RCC 7860 (cell line): ENCODE data around the gene HYKK.
"Not testable (repeated sequence)": the region's sequence is repeated elsewhere in the genome, so short reads cannot be mapped to it uniquely, and the experiment has no call there.

ENCODE experiments used
- DNase-seq: peaks from one replicate; pipeline ENCODE4 v3.0.0-alpha.2; 2015; ENCODE audit warnings: low spot score
- FAIRE-seq: peaks from 2 replicates; lab custom pipeline; 2012; peaks lifted over from hg19 to GRCh38; lab: Jason Lieb, UNC

HYKK gene, protein sequence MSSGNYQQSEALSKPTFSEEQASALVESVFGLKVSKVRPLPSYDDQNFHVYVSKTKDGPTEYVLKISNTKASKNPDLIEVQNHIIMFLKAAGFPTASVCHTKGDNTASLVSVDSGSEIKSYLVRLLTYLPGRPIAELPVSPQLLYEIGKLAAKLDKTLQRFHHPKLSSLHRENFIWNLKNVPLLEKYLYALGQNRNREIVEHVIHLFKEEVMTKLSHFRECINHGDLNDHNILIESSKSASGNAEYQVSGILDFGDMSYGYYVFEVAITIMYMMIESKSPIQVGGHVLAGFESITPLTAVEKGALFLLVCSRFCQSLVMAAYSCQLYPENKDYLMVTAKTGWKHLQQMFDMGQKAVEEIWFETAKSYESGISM

DNA sequence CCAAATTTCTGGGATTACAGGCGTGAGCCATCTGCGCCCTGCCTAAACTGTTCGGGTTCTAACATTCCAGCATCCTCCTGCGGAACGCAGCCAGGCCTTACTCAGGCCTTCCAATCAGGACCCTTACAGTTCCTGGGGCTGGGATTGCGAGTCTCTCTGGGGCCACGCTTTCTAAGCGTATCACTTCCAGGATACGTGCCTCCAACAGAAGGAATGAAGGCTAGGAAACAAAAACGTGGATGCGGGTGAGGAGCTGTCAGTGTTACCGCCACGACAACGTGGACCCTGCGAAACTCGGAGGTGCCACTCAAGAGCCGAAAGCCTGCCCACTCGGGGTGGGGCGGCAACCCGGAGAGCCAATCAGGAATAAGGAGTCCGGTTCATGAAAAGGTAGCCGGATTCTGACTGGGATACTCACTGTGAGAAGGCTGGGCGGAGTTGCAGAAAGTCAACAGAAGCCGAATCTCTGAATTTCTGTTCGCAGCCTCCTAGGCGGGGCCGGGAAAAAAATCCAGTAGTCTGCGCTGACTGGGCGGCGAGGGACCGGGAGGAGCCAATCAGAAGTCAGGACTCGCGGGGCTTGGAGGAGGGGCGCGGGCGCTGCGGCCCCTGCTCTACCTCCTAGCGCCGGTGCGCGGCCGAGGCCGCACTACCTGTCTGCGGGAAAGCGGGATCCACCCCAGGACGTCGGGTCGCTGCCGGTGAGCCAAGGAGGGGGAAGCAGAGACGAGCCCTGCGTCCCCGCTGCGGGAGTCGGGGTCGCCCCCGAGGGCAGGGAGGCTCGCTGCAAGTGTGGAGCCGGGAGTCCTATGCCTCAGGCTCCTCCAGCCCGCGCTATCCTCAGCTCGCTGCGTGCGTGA is at the start of gene HYKK:
Gene HYKK (plus strand): TSS at position 607 of the 860 bp plus-strand sequence. CDS start 5,512 bp downstream, outside the sequence.
- DNase-seq: peak; percentile 94
- FAIRE-seq: peak; percentile 93

DNA sequence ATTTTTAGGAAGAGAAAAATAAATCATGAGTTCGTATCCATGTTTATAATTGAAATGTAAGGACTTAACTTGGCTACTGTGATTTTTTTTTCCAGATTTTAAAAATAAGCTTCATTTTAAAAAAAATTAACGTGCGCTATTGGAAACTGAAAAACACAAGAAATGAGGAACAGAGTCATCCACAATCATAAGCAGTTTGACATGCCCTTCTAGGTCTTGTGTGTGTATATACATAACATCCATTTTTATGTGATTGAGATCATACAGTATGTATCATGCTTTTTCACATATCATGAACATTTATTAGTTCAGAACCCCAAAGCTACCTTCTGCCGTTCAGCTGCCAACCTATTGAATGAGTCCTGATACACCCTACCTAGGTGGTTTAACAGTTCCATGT is 46.6 kb upstream of the HYKK start:
- DNase-seq (no peak), FAIRE-seq (no peak)

DNA sequence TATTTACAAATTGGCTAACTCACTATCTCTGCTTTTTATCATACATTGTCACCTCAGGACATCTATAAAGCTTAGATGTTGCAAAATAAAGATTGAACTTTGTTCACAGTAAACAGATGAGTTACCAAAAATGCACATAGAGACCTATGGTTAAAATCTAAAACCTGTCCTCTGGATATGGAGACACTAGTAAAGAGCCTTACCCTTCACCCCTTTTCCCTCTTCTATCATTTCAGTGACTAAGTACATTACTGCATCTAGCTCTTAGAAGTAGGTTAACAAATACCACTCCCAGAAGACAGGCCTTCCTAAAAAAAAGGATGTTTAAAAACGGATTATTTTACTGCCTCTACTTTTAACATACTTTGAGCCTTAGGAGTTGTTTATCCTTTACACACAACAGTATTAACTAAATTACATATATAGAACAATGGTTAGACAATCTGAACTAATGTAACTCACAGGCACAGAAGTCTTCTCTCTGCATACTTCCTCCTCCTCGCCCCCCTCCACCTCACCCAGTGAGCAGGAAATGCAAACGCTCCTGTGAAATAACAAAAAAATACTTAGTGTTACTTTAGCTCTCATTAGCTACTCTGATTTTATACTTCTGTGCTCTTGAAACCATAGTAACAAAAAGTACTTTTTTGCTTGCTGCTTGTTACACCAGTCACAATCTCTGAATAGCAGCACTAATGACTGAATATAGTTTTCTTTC is 46.0 kb upstream of the HYKK start:
- DNase-seq: no peak
- no peak for FAIRE-seq

DNA sequence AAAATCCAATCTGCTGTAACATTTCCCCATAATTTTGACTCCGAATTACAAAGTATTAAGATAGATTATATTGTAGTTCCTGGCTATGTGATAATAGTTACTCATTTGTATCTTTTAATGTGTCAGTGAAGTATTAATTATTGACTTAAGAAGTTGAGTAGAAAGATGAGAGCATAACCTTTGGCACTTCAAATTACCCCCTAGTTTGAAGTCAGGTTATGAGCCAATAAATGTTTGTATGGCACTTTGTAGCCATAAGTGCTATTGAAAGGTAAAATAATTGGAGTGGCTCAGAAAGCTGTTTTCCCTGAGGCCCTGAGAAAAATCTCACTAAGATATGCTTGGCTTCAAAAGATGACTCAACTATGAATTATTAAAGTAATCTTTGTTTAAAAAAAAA is 38.3 kb upstream of the HYKK start:
- FAIRE-seq (no peak), DNase-seq (no peak)

DNA sequence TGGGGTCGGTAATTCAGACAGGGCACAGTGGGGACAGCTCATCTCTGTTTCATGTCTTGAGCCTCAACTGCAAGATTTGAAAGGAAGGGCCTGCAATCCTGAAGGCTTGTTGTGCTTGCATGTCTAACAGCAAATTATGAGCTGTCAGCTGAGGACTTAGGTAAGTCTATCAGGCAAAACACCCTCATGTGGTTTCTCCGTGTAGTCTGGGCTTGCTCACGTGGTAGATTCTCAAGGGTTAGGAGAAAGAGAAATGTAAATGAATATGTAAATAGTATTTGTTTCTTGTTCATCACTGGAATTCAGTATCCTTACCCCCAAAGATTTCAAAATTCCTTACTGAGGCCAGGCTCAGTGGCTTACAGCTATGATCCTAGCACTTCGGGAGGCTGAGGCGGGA is 30.1 kb upstream of the HYKK start:
- FAIRE-seq (no peak), DNase-seq (no peak)

DNA sequence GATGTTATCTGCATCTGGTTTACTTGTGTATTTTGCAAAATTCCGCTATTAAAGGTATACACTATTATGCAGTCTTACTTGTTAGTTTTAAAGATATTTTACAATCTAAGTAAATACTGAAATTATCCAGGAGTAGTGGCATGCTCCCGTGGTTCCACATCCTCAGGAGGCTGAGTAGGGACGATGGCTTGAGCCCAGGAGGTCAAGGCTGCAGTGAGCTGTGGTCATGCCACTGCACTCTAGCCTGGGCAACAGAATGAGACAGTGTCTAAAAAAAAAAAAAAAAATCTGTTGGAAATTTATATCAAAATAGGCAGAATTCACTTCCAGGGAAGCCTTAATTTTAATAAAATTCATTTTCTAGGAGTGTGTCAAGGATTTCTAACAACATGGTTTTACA is 27.7 kb upstream of the HYKK start:
- DNase-seq: no peak
- no peak for FAIRE-seq

DNA sequence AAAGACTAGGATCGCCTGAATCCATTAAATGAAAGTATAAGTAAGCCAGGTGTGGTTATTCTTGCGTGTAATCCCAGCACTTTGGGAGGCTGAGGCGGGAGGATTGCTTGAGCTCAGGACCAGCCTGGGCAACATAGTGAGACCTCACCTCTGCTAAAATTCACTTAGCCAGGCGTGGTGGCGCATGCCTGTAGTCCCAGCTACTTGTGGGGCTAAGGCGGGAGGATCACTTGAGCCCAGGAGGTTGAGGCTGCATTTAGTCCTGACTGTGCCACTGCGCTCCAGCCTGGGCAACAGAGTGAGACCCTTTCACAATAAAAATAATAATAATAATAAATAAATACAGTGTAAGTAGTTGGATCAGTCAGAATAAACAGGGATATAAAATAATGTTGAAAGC is 25.5 kb upstream of the HYKK start:
- DNase-seq: no peak
- no peak for FAIRE-seq

DNA sequence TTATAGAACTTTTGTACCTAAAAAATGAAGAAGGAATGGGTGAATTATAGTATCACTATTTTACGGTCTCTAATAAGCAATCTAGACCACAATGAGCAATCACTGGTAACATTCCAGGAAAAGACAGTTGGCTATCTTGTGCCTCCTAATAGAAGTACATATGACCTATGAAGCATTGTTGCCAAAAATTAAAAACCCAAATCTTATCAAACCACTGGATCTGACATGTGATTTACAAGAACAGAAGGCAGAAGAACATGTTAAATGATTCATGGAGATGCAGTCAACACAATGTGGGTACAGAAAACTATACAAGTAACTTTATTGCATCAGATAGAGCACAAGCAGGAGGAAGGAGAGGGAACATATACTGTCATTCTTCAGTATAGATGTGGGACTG is 14.5 kb upstream of the HYKK start:
- no peak for FAIRE-seq
- DNase-seq: no peak

DNA sequence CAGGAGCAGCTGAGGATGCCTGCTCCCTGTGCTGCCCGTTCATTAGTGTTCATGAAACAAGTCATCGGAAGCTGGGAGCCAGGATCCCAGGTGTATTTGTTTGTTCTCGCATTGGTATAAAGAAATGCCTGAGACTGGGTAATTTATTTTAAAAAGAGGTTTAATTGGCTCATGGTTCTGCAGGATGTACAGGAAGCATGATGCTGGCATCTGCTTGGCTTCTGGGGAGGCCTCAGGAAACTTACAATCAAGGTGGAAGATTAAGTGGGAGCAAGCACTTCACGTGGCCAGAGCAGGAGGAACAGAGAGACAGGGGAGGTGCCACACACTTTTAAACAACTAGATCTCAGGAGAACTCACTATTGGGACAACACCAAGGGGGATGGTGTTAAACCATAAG is 5.5 kb upstream of the HYKK start:
- FAIRE-seq (no peak), DNase-seq (no peak)

DNA sequence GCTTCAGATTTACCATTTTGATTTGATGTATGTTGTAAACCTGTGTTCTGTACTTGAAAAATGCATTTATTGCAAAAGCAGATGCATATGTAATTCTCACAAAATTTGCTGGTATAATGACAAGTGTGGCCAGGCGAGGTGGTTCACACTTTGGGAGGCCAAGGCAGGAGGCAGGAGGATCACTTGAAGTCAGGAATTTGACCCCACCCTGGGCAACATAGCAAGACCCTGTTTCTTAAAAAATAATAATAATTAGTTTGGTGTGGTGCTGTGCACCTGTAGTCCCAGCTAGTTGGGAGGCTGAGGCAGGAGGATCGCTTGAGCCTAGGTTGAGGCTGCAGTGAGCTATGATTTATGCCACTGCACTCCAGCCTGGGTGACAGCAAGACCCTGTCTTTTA is 4.7 kb upstream of the HYKK start:
- no peak for DNase-seq
- no peak for FAIRE-seq

DNA sequence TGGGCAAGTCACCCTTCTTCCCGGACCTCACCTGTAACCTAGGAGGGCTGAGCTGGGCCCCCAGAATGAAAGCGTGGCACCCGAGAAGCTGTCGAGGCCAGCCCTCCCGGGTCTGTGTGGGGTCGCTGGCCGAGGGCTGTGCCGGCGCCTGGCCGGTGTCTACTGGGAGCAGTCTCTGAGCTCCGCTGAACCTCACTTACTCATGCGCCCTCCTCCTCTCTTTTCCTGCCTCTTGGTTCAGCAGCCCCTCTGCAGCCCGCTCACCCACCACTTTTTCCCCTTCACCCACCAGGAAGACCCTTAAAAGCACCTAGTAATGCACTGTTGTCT is 419 bp downstream of the HYKK start:
- FAIRE-seq (no peak), DNase-seq (no peak)

DNA sequence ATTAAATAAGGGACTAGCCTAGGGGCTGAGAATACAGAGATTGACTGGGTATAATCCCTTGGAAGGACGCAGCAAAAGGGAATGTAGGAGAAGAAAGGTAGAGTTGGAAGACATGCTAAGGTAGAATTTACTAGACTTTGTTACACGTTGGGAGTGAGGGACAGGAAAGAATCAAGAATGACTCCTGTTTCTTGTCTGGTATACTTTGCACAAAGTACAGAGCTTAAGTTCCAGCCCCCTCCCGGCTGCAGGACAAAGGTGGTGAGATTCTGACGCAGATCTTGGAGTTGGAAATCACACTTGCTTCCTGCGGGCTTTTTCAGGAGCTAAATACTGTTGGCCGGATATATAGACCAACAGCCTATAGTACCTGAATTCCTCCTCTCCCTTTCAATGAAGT is 895 bp downstream of the HYKK start:
- FAIRE-seq: no peak
- no peak for DNase-seq

DNA sequence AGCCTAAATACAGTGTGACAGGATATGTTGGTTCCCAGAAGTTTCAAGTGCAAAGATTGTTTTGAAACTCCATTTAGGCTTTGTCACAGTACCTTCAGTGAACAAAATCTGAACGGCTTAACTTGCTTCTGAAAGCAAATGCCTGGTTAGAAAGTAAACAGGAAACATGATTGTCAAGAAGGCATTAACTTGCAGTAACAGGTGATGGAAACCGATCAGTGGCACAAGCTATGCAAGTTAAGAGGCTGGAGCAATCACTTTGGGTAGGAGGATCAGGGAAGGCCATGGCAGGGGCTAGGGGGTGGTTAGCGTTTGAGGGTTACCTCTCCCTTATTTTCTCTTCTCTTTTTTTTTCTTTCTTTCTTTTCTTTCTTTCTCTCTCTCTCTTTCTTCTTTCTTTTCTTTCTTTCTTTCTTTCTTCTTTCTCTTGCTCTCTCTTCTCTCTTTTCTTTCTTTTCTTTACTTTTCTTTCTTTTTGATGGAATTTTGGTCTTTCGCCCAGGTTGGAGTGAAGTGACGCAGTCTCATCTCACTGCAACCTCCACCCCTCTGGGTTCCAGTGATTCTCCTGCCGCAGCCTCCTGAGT is 2.4 kb downstream of the HYKK start:
- no peak for FAIRE-seq
- DNase-seq: no peak

DNA sequence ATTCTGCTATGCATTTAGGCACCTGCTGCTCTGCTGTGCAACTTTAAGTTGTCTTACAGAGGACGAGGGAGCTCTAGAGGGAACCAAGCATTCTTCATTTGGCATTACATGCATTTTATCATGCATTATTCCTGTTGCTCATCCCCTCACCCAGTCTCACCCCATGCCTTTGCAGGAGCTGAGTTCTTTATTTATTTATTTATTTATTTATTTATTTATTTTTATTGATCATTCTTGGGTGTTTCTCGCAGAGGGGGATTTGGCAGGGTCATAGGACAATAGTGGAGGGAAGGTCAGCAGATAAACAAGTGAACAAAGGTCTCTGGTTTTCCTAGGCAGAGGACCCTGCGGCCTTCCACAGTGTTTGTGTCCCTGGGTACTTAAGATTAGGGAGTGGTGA is 12.7 kb downstream of the HYKK start:
- DNase-seq, FAIRE-seq: not testable (repeated sequence)

DNA sequence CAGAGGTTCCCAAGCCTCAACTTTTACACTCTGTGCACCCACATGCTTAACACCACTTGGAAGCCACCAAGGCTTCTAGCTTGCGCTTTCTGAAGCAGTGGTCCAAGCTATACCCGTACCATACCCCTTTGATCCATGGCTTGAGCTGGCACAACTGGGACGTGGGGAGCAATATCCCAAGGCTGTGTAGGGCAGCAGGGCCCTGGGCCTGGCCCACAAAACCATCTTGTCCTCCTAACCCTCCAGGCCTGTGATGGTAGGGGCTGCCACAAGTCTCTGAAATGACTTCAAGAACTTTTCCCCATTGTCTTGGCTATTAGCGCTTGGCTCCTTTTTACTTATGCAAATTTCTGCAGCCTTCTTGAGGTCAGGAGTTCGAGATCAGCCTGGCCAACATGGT is 16.9 kb downstream of the HYKK start:
- no peak for FAIRE-seq
- DNase-seq: no peak

DNA sequence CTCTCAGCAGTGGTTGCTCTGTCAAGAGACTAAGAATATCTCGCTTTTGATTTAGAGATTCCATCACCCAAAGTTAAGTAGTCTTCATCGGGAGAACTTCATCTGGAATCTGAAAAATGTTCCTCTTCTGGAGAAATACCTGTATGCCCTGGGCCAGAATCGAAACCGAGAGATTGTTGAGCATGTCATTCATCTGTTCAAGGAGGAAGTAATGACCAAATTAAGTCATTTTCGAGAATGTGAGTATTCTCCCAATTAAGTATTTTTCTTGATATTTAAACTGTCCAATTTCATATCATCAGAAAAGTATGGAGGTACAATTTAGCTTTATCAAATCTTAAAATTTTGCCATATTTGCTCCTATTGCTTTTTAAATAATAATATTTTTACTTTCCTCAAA is 19.9 kb downstream of the HYKK start:
- FAIRE-seq (no peak), DNase-seq (no peak)

DNA sequence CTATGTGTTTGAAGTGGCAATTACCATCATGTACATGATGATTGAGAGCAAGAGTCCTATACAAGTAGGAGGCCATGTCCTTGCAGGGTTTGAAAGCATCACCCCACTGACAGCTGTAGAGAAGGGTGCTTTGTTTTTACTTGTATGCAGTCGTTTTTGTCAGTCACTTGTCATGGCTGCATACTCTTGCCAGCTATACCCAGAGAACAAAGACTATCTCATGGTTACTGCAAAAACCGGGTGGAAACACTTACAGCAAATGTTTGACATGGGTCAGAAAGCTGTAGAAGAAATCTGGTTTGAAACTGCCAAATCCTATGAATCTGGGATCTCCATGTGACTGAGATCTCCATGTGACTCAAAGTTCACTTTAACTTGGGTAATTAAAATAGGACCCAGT is 26.0 kb downstream of the HYKK start:
- DNase-seq (no peak), FAIRE-seq (no peak)

DNA sequence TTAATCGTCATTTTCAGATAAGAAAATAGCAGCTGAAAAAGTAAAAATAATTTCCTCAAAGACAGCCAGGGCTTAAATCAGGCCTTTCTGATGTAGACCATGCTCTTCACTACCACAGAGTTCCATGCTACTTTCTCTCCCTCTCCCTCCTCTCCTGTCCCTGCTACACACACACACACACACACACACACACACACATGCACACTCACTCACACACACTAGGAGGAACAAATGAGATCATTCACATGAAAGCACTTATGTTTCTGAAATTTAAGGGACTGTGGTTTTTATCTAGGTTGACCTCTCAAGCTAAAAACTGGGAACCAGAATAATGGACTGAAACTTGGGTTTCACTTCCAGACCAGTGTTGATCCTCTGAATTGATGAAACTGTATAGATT is 28.8 kb downstream of the HYKK start:
- FAIRE-seq (no peak), DNase-seq (no peak)

DNA sequence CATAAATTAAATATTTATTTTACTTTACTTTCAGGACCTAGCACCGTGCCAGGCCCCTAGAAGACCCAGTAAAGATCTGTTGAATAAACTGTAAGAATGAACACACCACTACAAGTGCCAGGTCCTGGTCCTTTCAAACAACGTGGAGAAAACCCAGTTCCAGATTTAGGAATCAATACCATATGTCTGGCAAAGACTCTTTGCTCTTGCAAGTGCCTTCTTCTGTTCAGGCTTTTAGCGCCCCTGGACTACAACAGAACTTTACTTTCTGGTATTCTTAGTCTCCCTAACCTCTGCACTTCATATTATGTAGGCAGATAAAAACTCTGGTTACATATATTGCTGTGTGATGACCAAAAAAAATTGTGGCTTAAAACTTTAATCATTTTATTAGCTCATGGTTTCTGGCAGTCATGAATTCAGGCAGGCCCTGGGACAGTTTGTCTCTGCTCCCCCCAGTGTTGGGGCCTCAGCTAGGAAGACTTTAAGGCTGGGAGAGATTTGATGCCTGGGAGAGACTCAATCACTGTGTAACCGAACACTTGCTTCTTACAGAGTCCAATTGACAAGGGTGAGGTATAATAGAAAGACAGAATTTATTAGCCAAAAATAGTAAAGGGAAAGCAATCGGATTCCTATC is 30.0 kb downstream of the HYKK start:
- no peak for FAIRE-seq
- DNase-seq: no peak

DNA sequence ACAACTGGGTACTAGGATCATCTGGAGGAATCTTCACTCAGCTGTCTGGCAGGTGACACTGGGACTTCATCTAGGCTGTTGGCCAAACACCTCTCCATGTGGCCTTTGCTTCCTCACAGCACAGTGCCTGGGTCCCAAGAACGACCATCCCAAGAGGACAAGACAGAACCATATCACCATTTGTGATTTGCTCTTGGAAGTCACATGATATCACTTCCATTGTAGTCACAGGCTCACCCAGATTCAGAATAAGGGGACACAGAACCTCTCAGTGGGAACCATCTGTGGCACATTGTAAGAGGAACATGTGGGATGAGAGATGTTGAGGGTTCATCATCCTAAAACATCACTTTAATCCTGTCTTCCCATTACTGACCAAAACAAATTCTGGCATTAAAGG is 31.0 kb downstream of the HYKK start:
- DNase-seq: no peak
- FAIRE-seq: no peak
